HK-2 (cell line): ENCODE measurements around the gene SNX17.
"Not testable (repeated sequence)": the region's sequence is repeated elsewhere in the genome, so short reads cannot be mapped to it uniquely, and the experiment has no call there.

Experiments
- DNase-seq: peaks from one replicate; pipeline ENCODE4 v3.0.0-alpha.2; 2018; ENCODE audit not compliant: unreplicated experiment

The SNX17 gene, protein sequence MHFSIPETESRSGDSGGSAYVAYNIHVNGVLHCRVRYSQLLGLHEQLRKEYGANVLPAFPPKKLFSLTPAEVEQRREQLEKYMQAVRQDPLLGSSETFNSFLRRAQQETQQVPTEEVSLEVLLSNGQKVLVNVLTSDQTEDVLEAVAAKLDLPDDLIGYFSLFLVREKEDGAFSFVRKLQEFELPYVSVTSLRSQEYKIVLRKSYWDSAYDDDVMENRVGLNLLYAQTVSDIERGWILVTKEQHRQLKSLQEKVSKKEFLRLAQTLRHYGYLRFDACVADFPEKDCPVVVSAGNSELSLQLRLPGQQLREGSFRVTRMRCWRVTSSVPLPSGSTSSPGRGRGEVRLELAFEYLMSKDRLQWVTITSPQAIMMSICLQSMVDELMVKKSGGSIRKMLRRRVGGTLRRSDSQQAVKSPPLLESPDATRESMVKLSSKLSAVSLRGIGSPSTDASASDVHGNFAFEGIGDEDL

DNA sequence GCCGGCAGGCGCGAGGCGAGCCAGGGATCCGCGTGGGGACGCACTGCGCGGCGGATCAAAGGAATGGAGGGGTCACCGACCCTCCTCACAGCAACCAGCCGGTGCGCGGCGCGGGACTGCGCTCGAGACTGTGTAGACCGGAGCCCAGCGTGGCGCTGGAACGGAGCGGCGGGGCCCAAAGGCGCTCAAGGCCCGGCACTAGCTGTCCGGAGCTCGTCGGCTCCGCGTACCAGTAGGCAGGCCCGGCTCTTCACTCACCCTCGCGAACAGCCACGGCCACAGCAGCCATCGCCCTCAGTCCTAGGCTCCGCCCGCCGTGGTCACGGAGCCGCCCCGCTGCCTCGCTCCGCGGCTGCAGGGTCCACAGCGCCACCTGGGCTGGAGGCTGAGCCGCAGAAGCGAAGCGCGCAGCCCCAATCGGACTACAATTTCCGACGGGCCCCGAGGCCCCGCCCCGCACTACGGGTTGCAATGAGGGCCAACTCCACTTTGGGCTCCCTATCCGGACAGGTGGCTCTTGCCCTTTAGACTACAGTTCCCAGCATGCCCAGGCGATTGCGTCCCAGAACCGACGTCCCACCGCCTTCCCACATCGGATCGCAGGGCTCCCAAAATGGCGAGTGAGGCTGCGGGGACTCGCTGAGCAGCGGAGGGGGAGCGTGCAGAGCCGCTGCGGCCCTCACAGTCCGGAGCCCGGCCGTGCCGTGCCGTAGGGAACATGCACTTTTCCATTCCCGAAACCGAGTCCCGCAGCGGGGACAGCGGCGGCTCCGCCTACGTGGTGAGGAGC, at the start of gene SNX17, which contains the start of gene EIF2B4:
TSS of gene SNX17 (plus strand) at position 591 of the 790 bp plus-strand sequence. CDS start at position 719, 128 bp downstream.
TSS of gene EIF2B4 (minus strand) at position 313 of the 790 bp plus-strand sequence. CDS start at position 289, 24 bp downstream.
- peak; percentile 100 for DNase-seq

DNA sequence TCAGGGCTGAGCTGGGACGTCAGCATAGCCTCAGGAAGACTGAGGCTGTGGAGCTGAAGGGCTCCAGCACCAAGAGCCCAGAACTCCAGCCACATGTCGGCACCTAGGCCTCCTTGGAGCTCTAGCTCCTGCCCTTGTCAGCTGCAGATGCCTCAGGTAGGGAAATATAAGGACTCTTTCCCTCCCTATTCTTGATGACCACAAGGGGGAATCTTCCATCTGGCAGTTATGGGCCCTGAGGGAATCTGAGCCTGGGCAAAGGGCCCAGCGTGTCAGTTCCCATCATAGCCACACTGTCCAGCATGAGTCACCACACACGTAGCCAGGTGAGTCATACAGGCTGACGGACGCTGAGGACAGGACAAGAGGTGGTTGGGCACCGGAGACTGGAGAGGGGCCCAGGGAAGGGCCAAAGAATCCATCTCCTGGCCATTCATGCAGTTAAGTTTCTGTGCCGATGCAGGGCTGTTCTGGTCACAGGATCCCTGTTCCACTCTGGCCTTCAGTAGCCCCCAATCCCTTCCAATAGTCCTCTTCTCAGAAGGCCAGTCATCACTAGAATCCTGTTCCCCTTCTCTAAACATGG, 49.4 kb upstream of the SNX17 start:
- DNase-seq, result peak; percentile 94

DNA sequence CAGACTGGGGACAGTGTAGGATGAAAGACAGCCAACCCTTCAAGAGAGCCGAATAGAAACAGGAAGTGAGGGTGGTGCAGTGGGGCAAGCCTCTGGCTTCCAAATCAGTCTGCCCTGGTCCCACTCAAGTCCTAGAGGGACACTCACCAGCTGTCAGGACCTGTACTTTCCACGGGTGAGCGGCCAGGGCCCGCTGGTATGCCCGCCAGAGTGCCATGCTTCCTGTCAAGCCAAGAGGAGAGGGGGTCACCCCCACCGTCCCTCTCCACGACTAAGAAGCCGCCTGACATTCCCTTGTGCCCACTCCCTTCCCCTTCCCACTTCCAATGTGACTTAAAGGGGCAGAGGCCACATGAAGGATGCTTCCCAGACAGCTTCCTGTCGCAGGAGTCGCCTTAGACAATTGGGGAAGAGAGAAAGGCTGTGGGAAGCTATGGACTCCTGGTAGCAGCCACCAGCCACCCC, 48.1 kb upstream of the SNX17 start:
- peak; percentile 55 for DNase-seq

DNA sequence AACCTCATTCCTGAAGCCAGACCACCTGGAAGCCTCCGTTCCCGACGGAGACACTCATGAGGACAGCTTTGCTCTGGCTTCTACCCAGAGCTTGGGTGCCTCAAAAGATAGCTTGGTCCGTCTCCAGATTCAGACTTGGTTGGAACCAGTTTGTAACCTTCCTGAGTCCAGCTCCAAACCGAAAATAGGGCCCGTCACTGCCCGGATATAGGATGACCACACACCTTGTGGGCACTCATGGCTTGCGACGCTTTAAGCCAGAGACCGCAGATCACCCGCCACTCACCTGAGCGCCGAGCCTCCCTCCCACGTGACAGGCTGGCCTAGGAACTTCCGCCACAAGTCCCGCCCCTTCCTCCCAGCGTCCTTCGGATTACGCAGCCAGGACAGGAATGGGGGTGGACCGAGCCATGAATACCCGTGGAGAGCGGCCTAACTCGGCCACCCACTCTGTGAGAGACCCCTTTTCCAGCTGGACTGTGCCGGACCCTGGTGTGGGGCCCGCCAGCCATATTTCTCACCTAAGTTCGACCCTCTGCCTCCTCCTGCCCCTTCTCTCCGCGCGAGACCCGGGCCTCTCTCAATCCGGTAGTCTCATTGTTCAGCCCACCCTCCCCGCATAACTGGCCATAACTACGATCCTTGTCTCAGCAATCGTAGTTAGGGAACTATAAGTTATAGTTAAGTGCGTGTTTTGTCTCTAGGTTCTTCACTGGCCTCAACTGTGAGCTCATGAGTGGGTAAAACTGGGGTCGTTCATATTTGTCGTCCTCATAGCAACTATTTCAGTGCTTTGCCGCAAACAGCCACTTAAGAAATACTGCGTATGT, 47.4 kb upstream of the SNX17 start, which contains the start of gene MPV17:
TSS of gene MPV17 (minus strand) at position 332 of the 830 bp plus-strand sequence. CDS start 580 bp downstream, outside the sequence.
- DNase-seq, result peak; percentile 93

DNA sequence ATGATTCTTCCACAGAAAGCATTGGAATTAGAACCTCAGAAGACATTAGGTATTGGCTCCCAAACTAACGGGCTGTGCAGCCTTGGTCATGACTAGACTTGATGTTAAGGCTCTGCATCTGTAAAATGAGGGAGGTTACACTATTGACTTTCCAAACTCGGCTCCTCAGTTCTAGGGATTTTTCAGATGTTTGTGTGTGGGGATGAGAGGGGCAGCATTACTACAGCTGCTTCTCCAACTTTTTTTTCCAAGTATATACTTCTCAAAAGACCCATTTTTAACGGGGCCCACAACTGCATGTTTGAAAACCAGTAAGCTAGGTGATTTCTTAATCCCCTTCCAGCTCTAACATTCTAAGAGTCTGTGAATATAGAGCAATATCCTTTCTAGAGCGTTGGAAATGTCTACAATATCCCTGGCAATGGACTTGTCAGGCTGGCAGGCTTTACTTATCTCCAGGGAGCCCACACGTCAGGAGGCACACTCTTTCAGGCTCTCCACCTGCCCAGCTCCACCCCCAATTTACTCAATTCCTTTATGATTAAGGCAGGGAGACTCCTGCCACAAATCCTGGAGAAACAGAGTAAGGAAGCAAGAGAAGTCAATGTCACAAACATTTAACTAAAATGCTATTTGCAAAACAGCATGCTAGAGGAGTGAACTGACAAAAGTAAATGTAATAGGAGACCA, 46.7 kb upstream of the SNX17 start:
- DNase-seq, result no peak

DNA sequence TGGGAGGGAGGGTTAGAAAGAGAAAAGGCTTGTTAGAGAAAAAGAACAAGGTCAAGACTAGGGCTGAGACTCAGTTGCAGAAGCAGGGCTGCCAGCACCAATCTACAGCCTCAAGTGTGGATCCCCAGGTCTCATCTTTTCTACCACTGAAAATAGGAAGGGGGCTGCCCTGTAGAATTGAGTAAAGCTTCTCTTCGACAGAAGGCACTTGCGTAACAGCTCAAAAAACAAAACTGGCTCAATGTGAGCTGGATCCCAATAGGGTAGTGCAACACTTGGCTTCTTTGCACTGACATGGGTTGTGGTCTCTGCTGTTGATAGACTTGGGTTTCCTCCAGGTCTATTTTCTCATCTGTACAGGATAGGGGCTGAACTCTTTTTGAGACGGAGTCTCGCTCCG, 45.7 kb upstream of the SNX17 start:
- DNase-seq, result no peak

DNA sequence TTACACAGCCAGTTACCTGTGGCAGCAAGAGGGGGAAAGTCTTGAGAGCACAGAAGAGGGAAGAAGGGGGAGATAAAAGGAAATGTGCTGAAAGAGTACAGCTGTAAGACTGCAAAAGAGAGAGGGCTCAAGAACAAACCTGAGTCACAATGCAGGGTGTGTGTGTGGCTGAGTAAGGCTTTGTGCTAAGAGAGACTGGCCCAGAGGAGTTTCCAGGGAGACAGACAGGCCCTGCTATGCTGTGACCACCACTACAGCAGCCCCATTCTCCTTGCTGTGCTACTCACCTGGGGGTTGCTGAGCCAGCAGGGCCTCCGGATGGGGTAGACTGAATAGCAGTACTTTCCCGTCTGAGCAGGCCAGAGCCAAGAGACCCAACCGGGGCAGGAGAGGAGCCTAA, 35.1 kb upstream of the SNX17 start:
- DNase-seq, result no peak

DNA sequence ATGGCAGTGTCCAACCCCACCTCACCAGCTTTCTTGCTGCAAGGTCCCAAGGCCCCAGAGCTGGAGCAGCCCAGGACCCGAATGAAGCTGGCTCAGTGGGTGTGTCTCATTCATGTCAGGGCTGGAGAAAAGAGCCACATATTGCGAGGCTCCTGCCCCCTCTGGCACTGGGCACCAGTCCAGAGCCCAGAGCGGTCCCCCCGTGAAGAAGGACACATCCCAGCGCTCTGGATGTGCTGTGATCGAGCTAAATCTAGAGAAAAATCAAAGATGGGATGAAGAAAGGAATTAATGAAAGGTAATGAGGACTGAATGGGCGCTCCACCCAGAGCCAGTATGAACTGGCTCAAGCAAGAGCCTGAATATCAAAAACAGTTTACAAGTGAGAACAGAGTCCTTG, 34.2 kb upstream of the SNX17 start:
- DNase-seq, result no peak

DNA sequence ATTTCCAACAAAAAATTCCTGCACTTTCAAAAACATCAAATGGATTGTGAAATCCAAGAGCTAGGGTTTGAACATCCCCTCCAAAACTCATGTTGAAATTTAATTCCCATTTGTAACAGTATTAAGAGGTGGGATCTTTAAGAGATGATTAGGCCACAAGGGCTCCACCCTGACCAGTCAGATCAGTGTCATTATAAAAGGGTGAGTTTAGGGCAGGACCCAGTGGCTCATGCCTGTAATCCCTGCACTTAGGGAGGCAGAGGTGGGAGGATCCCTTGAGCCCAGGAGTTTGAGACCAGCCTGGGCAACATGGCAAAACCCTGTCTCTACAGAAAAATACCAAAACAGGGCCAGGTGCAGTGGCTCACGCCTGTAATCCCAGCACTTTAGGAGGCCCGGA, 22.8 kb upstream of the SNX17 start:
- no peak for DNase-seq

DNA sequence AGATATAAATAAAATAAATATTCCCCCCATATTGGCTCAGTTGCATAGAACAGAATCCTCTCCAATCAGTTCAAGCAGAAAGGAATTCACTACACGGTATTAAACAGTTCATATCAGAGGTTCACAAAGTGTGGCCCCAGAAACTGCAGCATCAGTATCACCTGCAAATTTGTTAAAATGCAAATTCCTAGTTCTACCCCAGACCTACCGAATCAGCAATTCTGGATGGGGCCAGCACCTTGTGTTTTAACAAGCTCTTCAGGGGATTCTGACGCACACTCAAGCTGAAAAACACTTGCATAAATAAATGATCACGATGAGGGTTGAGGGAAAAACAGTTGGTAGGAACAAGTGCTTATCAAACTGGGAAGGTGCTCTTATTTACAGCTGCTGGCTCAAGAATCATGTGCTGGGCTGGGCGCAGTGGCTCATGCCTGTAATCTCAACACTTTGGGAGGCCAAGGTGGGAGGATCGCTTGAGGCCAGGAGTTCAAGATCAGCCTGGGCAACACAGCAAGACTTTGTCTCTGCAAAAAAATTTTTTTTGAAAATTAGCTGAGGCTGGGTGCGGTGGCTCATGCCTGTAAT, 20.2 kb upstream of the SNX17 start:
- DNase-seq, result no peak

DNA sequence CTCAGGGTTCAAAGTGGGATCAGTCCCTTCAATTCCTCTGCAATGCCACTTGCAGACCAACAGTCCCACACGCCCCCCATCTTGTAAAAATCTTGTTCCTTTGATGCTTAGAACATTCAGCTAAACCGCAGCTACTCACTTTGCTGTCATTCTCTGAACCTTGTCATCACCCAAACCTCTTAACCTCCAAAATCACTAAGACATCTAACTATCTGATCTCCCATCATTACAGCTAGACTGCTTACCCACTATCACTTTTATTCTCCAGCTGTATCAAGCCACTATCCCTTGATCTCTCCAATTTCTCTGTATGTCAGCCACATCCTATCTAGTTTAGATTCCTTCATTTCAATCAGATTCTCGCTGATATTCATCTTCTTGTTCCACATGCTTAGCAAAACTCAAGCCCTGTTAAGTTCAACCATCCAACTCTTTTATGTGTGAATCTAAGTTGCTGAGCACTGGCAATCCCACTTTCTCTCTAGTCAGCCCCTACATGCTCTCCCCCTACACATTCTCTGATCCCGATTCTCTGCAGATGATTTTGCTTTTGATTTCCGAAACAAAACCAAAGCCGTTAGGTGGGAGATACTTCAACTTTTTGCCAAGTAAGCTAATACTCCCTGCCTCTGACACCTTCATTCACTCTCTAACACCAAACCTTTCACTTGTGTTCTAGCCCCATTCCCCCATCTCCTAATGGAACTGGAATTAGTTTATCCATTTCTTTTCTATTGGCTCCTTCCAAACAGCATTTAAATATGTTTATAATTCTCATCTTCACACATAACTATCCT, 18.4 kb upstream of the SNX17 start:
- no peak for DNase-seq

DNA sequence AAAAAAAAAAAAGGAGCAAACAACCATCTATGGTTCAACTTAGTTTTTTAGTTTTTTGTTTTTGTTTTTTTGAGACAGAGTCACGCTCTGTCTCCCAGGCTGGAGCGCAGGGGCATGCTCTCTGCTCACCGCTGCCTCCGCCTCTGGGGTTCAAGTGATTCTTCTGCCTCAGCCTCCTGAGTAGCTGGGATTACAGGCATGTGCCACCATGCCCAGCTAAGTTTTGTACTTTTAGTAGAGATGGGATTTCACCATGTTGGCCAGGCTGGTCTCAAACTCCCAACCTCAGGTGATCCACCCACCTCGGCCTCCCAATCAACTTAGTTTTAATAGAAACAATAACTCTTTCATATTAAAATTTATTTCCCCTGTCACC, 17.0 kb upstream of the SNX17 start:
- not testable (repeated sequence) for DNase-seq

DNA sequence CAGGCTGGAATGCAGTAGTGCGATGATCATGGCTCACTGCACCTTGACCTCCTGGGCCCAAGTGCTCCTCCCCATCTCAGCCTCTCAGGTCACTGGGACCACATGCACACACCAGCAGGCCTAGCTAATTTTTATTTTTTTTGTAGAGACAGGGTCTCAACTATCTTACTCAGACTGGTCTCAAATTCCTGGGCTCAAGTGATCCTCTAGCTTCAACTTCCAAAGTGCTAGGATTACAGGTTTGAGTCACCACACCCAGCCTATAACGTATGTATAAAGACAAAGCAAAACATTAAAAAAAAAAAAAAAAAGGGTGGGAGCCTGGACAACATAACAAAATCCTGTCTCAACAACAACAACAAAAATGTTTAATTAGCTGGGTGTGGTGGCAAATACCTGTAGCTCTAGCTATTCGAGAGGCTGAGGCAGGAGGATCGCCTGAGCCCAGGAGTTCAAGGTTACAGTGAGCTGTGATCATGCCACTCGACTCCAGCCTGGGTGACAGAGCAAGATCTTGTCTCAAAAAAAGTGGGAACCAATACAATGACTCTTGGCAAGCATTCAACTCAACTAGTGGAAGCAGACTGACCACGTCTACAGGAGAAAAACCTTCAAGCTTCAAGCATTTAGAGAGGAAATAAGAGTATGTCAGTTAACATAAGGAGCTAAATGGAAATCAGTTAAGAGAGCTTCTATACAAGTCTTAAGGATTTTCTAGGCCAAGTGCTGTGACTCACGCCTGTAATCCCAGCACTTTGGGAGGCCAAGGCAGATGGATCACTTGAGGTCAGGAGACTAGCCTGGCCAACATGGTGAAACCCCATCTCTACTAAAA, 16.4 kb upstream of the SNX17 start:
- no peak for DNase-seq

DNA sequence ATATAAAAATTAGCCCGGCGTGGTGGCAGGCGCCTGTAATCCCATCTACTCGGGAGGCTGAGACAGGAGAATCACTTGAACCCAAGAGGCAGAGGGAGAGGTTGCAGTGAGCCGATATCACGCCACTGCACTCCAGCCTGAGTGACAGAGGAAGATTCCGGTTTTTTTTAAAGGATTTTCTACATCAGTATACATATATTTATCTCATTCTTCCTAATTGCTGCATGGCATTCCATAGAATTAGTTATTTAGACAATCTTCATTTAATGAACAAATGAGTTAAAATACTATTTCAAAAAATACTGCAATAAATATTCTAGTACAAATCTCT, 15.9 kb upstream of the SNX17 start:
- no peak for DNase-seq

DNA sequence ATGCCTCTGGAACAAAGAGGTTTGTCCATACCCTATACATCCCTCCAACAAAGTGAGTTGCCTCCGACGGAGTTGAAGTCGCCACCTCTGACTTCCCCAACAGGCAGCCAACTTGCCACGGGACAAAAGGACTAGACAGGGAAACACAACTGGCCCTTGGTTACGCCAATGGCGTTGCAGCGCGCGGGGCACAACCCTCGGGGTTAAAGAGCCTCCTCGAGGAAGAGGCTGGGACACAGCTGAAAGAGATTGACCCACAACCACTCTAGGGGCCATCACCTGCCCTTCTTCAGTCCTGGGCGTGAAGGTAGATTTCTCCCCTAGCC, 14.4 kb upstream of the SNX17 start:
- peak; percentile 80 for DNase-seq

DNA sequence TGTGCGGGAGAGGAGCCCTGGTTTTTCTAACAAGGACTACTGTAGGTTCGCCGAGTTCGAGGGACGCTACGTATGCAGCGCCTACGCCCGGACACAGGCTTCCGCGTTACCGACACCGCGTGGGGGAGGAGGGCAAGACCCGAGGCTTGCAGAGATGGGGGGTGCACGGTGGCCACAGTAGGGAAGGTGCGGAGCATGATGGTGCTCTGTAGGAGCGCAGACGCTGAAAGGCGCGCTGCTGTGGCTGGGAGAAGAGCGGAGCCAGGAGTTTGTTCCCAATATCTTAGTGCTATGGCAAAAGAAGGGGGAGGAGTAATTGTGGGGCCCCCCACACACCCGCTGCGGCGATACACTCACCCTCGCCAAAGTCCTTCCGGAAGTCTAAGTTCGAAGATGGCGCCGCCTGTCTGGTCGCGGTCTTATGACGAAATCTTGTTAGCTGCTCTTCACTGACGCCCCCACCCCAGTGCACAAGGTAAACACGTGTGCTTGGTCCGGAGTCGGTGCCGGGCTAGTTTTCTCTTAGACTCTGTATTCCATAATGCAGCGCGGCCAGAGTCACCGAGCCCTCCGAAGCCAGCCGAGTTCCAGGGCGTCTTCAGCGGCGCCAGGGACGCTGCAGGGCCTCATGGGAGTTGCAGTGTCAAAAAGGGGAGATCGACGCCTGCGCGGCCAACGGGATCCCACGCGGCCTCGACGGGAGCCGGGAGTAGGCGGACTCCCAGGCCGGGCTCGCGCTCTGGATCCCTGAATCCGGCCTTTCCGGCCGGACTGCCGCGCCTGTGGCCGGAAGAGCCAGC, 13.8 kb upstream of the SNX17 start, which contains the start of gene GTF3C2:
TSS of gene GTF3C2 (minus strand) at position 383 of the 800 bp plus-strand sequence. CDS start 13,210 bp downstream, outside the sequence.
- DNase-seq, result peak; percentile 97

DNA sequence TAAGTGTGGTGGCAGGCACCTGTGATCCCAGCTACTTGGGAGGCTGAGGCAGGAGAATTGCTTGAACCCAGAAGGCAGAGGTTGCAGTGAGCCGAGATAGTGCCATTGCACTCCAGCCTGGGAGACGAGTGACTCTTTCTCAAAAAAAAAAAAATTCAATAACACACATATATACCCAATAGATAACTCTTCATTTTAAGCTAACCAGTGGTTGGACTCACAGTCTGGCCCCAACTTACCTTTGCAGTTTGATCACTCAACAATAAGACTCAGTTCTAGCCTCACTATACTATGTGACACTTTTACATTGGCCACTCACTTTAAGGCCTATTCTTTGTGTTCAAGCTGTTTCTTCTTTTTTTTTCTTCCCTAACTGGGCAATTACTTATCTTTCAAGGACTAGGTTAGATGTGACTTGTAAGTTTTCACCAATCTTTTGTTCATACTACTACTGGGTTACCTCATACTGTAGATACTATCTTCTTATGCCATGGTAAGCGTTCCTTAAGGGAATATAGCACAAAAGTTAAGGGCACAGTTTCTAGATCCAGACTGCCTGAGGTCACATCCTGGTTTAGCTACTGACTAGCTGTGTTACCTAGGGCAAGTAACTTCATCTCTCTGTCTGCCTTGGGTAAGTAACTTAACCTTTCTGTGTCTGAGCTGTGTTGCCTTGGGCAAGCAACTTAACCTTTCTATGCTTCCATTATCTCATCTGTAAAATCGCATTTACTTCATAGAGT, 7.6 kb upstream of the SNX17 start:
- DNase-seq, result no peak
